ENCODE results near the gene IFNLR1.

IFNLR1 gene

GRCh38 chr1:24147194-24147593 is 39.9 kb downstream of the IFNLR1 start:
- DNase-seq, result no peak

DNA sequence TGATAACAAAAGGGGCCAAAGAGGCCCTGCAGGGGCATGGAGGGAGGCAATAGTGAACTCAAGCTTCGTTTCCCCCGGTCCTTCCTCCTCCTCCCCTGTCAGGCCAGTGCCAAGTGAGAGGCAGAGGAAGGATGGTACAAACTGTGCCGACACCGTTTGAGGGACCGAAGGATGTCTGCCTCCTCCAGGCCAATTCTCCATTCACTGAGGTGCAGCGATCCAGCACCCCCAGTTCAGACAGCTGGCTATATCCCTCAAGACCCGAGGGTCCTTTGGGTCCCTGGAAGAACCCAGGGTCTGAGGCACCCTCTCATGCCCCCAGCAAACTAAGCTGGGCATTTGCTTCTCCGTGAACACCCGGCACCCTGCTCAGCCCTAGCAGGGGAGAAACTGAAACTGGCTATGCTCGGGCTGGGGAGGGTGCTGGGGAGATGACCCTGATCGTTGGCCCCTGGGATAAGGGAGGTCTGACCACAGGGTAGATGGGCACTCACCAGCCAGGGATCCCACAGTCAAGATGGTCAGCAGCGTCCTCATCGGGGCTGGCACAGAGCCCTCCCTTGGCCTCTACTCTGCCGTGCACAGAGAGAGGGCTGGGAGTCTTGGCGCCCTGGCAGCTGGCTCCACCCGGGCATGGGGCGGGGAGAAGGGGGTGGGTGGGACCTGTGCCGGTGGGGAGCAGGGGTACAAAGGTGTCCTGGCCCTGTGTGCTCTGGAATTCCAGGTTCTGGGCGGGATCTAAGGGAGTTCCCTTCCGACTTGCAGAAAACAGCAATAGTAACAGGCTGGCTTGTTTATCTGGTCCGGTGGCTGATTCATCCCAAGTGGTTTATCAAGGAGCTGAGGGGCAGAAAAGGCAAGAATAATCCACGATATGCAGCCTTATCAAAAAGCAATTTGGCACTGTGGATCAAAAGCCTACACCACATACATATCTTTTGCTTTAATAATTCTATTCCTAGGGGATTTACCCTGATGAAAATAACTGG is 44.2 kb downstream of the IFNLR1 start, which contains the start of gene IL22RA1:
IL22RA1 (minus strand) TSS at position 595 of the 989 bp plus-strand sequence; CDS start at position 537, 58 bp downstream.
- no peak for DNase-seq

DNA sequence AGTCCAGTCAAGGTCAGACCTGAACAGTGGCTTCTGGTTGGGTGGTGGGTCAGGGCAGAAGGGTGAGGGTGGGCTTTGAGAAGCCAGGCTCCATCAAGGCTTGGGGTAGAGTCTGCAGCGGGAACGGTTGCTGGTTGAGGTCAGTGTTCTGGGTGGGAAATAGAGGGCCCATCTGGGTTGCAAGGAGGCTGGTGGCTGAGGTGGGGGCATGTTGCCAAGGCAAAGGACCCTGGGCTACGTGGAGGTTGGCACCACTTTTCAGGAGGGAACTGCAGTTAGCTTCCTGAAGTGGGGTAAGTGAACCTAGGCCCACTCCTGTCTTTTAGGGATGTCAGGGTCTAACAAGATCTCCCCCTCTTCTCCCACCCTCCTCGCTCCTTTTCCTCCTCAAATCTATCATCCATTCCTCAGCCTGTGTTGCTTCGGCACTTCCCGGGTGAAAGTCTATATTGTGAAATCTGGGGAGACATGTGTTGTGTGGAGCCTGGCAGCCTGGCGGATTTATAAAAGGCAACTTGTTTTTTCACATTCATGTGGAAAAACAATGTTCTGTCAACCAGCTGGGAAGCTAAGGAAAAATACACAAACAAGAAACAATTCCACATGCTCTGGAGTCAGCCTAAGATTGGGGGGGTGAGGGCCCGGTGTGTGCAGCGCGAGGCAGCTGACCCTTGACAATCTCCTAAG is 45.6 kb downstream of the IFNLR1 start:
- no peak for DNase-seq

DNA sequence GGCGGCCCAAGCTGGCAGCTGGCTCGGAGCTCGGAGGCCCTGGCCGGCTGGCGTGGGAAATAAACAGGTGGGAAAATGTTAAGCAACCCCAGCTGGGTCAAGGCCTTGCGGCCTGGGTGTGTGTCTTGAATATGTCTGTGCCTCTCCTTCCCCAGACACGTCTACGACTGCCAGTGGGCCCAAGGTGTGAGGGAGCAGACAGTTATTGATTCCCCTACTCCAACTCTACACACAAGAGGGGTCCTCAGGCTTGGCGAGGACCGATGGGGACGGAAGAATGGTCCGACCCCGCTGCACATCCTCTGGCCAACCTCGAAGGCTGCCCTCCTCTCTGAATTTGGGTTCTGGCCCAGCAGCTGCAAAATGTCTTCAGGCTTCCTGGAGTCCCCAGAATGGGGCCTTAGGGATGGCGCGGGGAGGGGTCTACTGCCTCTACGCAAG is 46.3 kb downstream of the IFNLR1 start:
- DNase-seq, result no peak

DNA sequence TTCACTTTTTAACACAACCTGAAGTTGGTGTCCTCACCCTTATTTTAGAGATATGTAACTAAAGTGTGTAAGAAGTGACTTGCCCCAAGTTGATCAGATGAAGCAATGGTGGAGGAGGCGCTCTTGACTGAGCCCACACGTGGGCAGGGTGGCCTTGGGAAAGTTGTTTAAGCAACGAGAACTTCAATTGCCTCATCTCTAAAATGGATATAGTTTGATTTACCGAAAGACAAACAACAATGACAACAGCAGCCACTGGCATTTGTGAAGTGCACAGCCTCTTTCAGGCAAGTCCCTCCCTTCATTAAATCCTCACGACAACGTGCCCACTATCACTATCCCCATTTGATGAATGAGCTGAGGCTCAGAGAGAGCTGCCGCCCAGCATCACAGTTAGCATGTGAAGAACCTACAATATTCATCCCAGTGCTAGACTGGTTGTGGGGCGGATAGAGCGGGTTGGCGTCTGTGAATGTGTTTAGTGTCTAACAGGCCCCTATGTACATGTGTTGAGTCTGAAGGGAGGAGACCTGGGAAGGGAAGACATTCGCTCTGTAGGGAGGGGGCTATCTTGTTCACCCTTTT is 47.2 kb downstream of the IFNLR1 start:
- DNase-seq, result no peak

- no peak for DNase-seq
These were observed 47.9 kb downstream of the IFNLR1 start for GRCh38 chr1:24139222-24139489.

DNA sequence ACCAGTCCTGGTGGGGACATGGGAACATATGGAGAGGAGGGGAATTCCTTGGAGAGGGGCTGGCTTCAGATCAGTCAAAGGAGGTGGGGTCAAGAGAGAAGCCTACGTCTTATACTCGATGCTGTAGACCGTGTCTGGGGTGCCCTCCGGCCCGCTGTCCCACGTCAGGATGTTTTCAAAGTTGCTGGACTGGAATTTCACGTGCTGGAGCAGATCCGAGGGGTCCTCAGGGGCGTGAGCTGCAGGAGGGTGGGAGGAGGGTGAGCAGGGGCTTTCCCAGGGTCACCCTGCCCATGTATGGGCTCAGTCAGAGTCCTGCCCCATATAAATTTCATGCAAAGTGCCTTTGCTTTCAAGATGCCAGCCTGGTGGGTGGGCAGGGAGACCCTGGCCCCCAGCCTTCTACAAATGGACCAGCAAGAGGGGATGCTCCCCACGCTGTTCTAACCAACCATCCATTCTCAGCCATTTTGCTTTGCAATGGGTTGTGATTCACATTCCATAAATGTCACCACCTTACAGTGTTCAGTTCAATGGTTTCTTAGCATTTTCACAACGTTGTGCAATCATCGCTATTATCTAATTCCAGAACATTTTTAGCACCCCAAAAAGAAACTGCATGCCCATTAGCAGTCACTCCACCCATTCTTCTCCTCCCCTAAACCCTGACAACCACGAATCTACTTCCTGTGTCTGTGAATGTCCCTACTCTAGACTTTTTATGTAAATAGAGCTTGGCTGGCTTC is 48.4 kb downstream of the IFNLR1 start:
- DNase-seq, result no peak

GRCh38 chr1:24136956-24137539 is 50.0 kb downstream of the IFNLR1 start:
- no peak for DNase-seq

DNA sequence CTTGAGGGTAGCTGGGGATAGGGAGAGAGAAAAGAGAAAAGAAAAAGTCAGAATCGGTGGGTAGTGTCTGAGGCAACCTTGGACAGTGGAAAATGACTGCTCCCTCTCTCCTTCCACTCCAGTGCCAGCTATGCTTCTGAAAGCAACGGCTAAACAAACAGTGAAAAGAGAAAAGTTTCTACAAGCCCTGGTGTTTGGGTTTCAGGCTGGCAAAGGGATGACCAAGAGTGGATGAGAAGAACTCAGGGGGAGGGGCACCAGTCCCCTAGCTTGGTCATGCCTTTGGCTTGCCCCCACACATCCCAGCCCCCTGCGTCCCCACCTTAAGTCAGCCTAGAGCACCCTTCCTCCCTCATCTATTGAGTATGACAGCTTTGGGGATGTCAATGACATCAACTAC is 52.7 kb downstream of the IFNLR1 start:
- no peak for DNase-seq

DNA sequence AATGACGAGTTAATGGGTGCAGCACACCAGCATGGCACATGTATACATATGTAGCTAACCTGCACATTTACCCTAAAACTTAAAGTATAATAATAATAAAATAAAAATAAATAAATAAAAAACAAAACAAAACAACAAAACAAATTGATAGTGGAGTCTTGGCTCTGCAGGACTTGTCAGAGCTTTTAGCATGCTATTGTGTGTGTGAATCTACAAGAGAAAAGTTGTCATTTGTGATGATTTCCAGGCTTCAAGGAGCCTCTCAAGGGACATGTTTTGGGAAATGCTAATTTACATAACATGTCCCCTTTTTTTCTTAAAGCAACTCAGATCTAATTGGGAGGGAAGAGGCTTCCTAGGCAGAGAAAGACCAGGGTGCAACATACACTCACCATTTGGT is 53.3 kb downstream of the IFNLR1 start:
- no peak for DNase-seq

DNA sequence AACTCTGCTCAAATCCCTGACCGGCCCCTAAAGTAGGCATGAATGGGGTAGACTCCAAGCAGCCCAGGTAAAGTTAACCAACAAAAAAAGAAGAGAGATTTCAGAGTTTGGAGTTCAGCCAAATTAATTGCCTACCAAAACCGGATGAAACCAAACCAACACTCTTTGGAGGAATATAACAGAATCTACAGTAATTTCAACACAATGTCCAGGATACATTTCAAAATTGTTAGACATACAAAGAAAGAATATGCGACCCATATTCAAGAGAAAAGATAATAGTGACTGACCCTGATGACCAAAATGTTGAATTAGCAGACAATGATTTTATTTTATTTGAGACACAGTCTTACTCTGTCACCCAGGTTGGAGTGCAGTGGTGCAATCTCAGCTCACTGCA is 56.7 kb downstream of the IFNLR1 start:
- DNase-seq, result no peak

DNA sequence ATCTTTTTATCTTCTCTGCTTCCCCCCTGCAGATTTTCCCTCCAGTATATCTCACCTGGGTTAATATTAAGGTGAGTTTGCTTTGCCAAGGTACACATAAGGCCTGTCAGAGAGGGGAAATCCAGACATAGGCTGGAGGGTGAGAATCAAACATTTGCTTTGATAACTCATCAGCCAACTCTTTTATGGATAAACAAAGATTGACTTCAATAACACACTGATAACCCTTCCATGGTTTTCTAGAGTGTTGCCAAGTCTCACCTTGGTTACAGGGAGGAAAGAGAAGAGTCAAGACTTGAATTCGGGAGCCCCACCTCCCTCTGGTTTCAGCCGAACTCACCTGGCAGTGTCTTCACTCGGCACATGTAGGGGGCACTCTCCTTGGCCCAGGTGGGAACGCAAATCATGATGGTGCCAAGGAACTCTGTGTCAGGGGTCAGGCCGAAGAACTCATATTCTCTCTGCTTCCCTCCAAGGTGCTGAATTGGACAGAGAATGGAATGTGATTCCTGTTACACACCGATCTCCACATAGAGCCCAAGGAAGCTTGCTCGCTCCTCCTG is 59.2 kb downstream of the IFNLR1 start:
- no peak for DNase-seq

DNA sequence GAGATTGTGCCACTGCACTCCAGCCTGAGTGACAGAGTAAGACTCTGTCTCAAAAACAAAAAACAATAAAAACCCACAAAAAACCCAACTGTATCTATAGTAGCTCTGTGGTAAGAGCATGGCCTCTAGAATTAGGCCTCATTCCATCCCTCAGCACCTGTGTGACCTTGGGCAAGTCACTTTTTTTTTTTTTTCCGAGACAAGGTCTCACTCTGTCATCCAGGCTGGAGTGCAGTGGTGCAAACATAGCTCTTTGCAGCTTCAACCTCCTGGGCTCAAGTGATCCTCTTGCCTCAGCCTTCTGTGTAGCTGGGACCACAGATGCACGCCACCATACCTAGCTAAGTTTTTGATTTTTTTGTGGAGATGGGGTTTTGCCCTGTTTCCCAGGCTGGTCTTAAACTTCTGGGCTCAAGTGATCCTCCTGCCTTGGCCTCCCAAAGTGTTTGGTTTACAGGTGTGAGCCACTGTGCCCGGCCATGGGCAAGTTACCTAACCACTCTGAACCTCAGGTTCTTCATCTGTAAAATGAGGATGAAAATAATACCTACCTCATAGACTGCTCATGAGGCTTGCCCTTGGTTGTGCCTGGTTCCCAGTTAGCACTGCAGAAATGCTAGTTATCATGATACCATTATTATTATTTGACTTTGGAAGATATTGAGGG is 59.8 kb downstream of the IFNLR1 start:
- no peak for DNase-seq

DNA sequence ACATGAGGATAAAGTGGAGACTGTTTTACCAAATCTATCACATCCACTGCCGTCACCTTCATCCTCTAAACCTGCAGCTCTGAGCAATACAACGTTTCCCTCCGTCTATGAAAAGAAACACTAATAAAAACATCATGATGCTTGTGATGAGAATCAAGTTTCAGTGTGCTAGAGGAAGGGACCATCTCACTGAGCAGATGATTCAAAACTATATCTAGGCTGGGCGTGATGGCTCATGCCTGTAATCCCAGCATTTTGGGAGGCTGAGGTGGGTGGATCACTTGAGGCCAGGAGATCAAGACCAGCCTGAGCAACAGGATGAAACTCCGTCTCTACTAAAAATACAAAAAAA is 60.4 kb downstream of the IFNLR1 start:
- DNase-seq, result no peak

GRCh38 chr1:24126018-24126671 is 60.9 kb downstream of the IFNLR1 start:
- no peak for DNase-seq

DNA sequence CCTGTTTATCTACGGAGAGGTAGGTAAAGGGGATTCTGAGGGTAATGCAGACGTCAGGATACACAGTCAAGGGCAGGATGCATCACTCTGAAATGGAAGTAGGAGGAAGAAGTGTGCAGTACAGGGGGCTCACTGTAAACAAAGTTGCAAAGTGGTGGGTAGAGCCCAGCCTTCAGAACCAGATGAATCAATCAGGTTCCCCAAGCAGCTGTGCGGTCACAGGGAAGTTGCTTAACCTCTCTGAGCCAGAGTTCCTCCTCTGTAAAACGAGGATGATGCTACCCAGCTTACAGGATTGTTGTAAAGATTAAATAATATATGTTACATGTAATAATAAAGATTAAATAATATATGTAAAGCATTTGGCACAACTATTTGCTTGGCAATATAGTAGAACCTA is 61.6 kb downstream of the IFNLR1 start:
- DNase-seq, result no peak

GRCh38 chr1:24124980-24125379 is 62.1 kb downstream of the IFNLR1 start:
- DNase-seq, result no peak

- no peak for DNase-seq
These were observed 63.5 kb downstream of the IFNLR1 start for GRCh38 chr1:24123611-24124010.

GRCh38 chr1:24122776-24123175 is 64.3 kb downstream of the IFNLR1 start:
- DNase-seq, result no peak

GRCh38 chr1:24121406-24121805 is 65.7 kb downstream of the IFNLR1 start:
- no peak for DNase-seq

DNA sequence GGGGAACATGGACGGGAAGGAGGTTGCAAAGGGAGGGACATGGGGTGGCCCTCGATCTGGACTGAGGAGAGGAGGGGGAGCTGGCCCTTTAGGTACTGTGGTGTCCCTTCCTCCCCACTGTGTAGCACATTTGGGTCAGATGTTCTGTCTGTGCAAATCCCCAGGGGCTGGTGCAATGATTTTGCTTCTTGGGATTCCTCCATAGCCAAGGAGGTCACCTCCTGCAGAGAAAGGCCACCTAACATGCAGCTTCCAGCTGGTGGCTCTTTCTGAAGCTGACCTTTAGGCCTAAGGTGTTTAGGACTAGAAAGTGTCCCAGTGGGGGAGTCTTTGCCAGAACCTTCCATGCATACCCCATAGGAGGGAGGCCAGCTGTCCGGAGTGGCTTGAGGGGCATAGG is 66.1 kb downstream of the IFNLR1 start:
- DNase-seq, result no peak
